H1 (cell line): ENCODE results near the gene ZNF318. TPM values are rescaled to one million over a fixed set of nuclear protein-coding genes. Genes with fewer than 3 reads are reported as not detected.

Source experiments
- ASH2L ChIP-seq: fragments of 200-600, 300-600 bp; sonication (generic); IDR thresholded peaks from one replicate; pipeline ENCODE4 v1.7.1; 2017; ENCODE audit warnings: low read length
- BCL11A ChIP-seq, 2 experiments: IDR thresholded peaks; one replicate each; pipeline ENCODE4 v1.6.1; 2011; ENCODE audit warnings: low read depth in 2 of 2, low read length in 2 of 2, mild to moderate bottlenecking in 2 of 2
- SUZ12 ChIP-seq: fragments of 200-600 bp; sonication (generic); IDR thresholded peaks from 2 replicates; pipeline ENCODE4 v1.6.1; 2012; ENCODE audit warnings: mild to moderate bottlenecking, inconsistent platforms, low read length, moderate library complexity, mixed read lengths
- polyA plus RNA-seq, 7 experiments: library from polyadenylated mRNA; depleted of rRNA in 3 of 7; stranded (reverse) in 5 of 7; unstranded in 2 of 7; fragments of >200 nt in 5 of 7; fragments of 200-250 nt in 2 of 7; gene quantifications; 1 replicate in 5 of 7; 2 replicates in 1 of 7; 4 replicates in 1 of 7; pipeline versions ENCODE4 v1.2.1 to v1.2.3, GENCODE V29; 2011 to 2013; ENCODE audit warnings: missing spikeins in 2 of 7, mixed read lengths in 2 of 7
- total RNA-seq: library from RNA; stranded (reverse); fragmentation: NEBNext Ultra II Directional; extraction: Animal tissue kit (Norgen Biotek cat#: 25700); gene quantifications from 2 replicates; pipeline ENCODE4 v1.2.1, GENCODE V29; 2021
- TF ChIP-seq, protein P1 (sequence below), 3 experiments: IDR thresholded peaks; 1 replicate in 2 of 3; 2 replicates in 1 of 3; pipeline versions ENCODE4 v1.5.1 to v1.6.1; 2011; ENCODE audit warnings: low read length in 3 of 3, mild to moderate bottlenecking in 3 of 3, inconsistent platforms in 2 of 3, low read depth in 1 of 3, moderate library complexity in 1 of 3; ENCODE audit not compliant: insufficient read depth in 1 of 3; ENCODE audit errors: control extremely low read depth in 1 of 3

Gene ZNF318
- total and polyA plus RNA-seq, 2 of the 8 experiments (the other 6 are each of a cell fraction or from before 2014, with no cell fraction given): 10.2 to 22.1 TPM

DNA sequence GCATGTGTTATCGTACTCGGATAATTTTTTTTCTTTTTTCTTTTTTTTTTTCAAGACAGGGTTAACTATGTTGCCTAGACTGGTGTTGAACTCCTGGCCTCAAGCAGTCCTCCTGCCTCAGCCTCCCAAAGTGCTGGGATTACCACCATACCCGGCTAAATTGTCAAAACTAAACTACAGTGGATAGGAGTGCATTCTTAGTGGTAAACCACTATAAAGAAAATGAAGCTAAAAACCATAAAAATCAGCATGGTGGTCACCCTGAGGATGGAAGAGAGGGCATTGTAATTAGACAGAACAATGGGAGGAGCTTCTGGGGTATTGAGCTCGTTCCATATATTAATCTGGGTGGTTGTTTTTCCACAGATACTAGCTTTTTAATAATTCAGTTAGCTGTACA is 6.2 kb upstream of the ZNF318 start (continued):
- TF ChIP-seq, protein P1, sequence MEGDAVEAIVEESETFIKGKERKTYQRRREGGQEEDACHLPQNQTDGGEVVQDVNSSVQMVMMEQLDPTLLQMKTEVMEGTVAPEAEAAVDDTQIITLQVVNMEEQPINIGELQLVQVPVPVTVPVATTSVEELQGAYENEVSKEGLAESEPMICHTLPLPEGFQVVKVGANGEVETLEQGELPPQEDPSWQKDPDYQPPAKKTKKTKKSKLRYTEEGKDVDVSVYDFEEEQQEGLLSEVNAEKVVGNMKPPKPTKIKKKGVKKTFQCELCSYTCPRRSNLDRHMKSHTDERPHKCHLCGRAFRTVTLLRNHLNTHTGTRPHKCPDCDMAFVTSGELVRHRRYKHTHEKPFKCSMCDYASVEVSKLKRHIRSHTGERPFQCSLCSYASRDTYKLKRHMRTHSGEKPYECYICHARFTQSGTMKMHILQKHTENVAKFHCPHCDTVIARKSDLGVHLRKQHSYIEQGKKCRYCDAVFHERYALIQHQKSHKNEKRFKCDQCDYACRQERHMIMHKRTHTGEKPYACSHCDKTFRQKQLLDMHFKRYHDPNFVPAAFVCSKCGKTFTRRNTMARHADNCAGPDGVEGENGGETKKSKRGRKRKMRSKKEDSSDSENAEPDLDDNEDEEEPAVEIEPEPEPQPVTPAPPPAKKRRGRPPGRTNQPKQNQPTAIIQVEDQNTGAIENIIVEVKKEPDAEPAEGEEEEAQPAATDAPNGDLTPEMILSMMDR (IDR thresholded peaks at IDR 0.05; ENCODE audit: control extremely low read depth in 1 of 3, insufficient read depth in 1 of 3, low read depth in 1 of 3, low read length in 3 of 3): no peak
- no peak for TF ChIP-seq ASH2L
- TF ChIP-seq SUZ12: no peak
- no peak for TF ChIP-seq BCL11A (IDR thresholded peaks at IDR 0.05; ENCODE audit: low read depth in 2 of 2, low read length in 2 of 2)
